HG03175 (cell line): ENCODE data around the gene RNF182.
A peak's percentile ranks its signal among the peaks of the same experiment; 100 is the strongest.
"Not testable (repeated sequence)": the region's sequence is repeated elsewhere in the genome, so short reads cannot be mapped to it uniquely, and the experiment has no call there.

Experiments used
- ATAC-seq: cut with Tn5 transposase; IDR thresholded peaks from one replicate; pipeline ENCODE4 v1.9.1; 2021; ENCODE audit warnings: mild to moderate bottlenecking, moderate library complexity; ENCODE audit not compliant: unreplicated experiment

The RNF182 gene

GRCh38 chr6:13924949-13925881, at the start of gene RNF182:
TSS of gene RNF182 (plus strand) at chr6:13924952. CDS start at chr6:13977120, 52,168 bp downstream.
- ATAC-seq, result no peak

- ATAC-seq, result no peak
Measured at GRCh38 chr6:13877051-13877450, 47.7 kb upstream of the RNF182 start.

GRCh38 chr6:13880061-13880663, 44.6 kb upstream of the RNF182 start:
- ATAC-seq, result not testable (repeated sequence)

GRCh38 chr6:13881621-13882165, 43.1 kb upstream of the RNF182 start:
- no peak for ATAC-seq

- no peak for ATAC-seq
Measured at GRCh38 chr6:13883966-13884365, 40.8 kb upstream of the RNF182 start.

GRCh38 chr6:13884397-13884796, 40.4 kb upstream of the RNF182 start:
- no peak for ATAC-seq

- no peak for ATAC-seq
Measured at GRCh38 chr6:13885601-13886000, 39.2 kb upstream of the RNF182 start.

GRCh38 chr6:13886949-13887348, 37.8 kb upstream of the RNF182 start:
- ATAC-seq, result no peak

- no peak for ATAC-seq
Measured at GRCh38 chr6:13892017-13892645, 32.6 kb upstream of the RNF182 start.

- ATAC-seq, result no peak
Measured at GRCh38 chr6:13902922-13903321, 21.8 kb upstream of the RNF182 start.

- ATAC-seq, result no peak
Measured at GRCh38 chr6:13903364-13903763, 21.4 kb upstream of the RNF182 start.

- no peak for ATAC-seq
Measured at GRCh38 chr6:13907001-13907350, 17.8 kb upstream of the RNF182 start.

GRCh38 chr6:13907614-13908215, 17.0 kb upstream of the RNF182 start:
- ATAC-seq, result no peak

GRCh38 chr6:13908955-13909381, 15.8 kb upstream of the RNF182 start:
- ATAC-seq, result peak; percentile 42

- no peak for ATAC-seq
Measured at GRCh38 chr6:13910443-13910842, 14.3 kb upstream of the RNF182 start.

GRCh38 chr6:13911337-13911736, 13.4 kb upstream of the RNF182 start:
- ATAC-seq, result no peak

- no peak for ATAC-seq
Measured at GRCh38 chr6:13913226-13914001, 11.3 kb upstream of the RNF182 start.

GRCh38 chr6:13914351-13914750, 10.4 kb upstream of the RNF182 start:
- no peak for ATAC-seq

- ATAC-seq, result no peak
Measured at GRCh38 chr6:13915561-13916229, 9.1 kb upstream of the RNF182 start.
